HG03060 (cell line): Measurements from ENCODE around the gene MAP2.

Experiments used
- ATAC-seq: cut with Tn5 transposase; IDR thresholded peaks from one replicate; pipeline ENCODE4 v1.9.1; 2021; ENCODE audit warnings: low read depth, moderate number of reproducible peaks; ENCODE audit not compliant: unreplicated experiment

Gene MAP2

DNA sequence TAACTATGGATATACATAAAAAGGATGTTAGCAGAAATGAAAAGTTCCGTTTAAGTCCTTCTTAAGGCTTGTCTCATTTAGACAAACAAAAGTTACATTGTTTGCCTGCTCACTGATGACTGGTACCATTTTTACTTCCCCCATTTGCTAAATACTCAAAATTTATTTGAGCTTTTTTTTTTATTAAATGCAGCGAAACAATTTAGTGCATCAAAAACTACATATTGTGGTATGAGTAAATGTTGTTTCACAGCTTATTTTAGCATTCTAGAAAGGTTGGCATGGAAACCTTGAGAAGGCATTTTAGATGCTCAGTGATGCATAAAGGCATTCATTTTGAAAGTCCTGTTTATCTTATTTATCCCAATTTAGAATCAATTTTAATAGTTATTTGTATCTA is 100.0 kb downstream of the MAP2 start:
- peak; percentile 65 for ATAC-seq

DNA sequence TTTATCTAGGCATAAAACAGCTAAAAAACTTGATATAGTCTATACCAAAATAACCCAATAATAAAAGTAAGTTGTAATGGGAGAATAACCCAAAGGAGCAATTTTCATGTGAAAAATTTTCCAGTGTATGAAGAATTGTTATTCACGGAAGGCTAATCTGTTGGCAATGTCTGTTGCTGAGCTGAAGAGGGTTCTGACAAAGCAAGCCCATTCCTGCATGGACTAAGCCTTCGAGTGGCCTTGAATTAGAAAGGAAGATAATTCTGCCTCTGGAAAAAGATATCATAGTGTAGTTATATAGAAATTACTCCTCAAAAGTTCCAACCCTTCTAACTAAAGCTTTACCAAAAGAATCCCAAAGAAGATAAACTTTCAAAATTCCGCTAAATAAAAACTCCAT is 101.5 kb downstream of the MAP2 start:
- no peak for ATAC-seq

DNA sequence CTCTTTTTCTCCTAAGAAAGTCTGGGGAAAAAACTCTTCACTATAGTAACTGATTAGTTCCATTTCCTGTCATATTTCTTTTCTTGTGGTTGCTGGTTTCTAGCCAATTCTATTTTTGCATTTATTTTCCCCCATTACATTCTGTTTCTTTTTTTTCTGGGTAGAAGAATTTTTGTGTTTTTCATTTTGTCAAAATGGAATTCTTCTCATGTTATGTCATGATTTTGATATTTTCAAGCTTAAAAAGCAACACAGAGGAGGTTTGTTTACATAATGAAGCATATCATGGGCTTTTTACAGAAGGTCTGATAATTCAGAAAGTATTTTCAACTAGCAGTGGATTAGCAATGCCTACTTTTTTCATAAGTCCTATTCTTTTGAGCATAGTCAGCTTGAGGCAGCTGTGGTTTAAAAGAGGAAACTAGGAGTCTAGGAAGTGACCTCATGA is 102.0 kb downstream of the MAP2 start:
- ATAC-seq, result no peak

DNA sequence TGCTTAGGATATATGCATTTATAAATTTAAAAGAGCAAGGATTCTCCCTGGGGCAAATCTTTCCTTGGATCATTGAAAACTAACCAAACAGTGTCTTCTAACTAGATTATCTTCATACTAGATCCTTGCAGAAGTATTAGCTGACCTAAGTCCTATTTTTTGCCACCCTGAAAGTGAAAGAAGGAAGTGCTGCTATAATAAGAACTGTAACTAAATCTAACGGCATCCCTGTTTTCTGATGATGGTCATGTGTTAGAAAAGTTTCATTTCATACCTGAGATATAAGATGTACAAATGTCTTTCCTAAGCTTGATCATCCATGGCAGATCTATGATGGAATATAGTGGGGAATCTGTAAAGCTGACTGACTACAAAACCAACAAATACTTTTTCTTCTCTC is 102.7 kb downstream of the MAP2 start:
- no peak for ATAC-seq

DNA sequence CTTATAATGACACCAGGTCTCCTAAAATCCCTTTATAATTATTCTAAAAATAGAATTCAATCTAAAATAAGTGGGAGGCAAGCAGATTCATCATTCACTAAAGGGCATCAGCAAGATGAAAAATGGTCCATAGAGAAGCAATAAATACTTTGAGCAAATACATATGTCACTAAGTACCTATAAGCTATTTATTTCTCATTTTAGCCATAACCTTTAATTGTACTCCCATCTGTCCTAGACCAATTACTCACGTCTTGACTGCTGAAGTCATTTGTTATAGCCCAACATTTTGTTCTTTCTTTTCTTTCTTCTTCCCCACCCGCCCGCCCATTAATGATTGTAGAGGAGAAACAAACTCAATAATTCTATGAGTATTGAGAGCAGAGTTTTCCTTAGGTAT is 105.7 kb downstream of the MAP2 start:
- ATAC-seq, result no peak

DNA sequence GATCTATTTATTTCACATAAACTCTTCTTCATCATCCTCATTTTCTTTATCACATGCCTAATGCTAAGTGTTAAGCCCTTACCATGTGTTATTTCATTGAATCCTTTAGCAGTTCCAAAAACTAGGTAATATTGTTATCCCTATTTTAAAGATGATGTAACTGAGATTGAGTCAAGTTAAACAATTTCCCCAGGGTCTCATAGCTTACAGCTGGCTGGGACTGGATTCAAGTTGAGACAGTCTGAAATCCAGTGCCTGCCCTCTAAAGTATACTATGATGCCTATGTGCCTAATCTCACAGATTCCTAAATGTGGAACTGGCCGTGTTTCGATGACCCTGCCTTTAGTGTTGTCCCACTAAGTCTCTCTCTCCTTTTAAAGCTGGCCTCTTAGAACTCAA is 108.5 kb downstream of the MAP2 start:
- no peak for ATAC-seq

DNA sequence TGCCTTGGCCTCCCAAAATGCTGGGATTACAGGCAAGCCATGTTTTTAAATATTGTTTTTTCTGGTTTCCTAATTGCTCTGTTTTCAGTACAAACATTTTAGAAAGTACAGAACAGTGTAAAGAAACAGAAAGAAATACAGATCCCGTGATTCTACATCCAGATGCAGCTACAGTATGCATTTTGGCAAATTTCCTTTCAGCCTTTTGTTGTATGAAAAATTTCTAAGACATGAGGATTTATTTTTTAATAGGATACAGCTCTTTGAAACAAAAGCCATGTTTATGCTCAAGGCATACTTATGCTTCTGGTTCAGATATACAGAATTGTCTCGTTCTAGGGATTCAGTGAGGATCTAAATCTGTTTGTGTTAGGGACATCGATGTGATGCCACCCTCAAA is 109.5 kb downstream of the MAP2 start:
- no peak for ATAC-seq

DNA sequence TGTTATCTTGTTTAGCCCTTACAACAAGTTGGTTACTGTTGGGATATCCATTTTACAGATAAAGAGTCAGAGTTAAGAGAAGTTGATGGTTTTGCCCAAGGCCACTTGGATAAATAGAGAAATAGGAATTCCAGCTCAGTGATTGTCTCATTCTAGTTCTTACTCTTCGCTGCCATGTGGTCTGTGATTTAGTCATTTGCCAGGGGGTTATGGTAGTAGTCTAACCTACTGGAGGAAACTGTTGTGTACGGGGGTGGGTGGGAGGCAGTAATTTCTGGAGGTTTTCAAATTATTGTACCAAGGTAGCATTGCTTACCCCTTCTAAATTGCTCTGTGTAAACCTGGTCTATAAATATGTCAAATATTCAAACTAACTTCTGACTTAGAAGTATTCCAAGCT is 110.4 kb downstream of the MAP2 start:
- ATAC-seq, result no peak

DNA sequence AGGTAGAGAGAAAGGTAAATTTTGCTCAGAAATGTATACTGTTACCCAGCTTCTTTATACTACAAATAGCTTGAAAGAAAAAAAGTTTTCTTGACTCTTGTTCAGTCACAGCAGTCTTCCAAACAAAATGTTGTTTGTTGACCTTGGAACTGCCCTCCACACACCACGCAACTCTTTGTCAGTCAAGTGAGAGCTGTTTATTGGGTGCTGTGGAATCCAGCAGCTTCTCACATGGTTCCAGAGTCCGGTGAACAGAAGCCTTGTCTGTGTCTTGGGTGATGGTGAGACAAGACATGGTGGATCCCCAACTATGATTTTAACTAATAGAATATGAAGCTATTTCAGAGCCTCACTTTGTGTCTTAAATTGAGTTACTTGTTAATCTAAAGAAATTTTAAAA is 112.5 kb downstream of the MAP2 start:
- no peak for ATAC-seq

DNA sequence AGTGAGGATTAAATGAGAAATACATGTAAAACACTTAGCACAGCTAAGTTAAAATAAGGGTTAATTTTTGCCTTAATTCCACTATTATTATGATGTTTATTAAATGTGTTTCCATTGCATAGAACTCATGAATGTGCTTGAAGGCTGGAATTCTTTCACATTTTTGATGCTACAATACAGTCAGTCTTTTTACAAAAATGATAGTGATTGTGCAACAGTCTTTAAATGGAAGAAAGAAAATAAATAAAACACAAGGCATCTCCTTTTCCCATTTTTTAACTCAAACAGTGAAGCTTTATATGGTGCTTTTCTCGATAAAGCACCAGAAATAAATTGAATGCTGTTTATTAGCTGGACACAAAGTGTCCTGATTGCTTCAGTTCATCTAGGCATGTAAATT is 123.9 kb downstream of the MAP2 start:
- no peak for ATAC-seq

DNA sequence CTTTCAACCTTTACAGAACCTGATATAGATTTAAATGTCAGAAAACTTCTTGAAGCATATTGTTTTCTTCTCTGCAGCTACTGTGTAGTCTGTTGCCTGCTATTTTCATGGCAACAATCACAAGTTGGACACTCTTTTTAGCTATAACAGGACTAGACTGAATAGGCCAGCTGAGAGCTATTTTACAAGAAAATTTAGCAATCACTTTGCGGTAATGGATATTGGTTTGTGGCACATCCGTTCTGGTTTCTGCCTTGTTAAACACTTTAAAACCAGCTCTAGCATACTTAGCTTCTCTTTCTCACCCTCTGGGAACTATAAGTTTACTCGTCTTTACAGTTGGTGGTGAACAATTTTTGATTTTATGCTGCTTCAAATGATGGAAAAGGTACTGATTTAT is 125.7 kb downstream of the MAP2 start:
- ATAC-seq, result no peak

DNA sequence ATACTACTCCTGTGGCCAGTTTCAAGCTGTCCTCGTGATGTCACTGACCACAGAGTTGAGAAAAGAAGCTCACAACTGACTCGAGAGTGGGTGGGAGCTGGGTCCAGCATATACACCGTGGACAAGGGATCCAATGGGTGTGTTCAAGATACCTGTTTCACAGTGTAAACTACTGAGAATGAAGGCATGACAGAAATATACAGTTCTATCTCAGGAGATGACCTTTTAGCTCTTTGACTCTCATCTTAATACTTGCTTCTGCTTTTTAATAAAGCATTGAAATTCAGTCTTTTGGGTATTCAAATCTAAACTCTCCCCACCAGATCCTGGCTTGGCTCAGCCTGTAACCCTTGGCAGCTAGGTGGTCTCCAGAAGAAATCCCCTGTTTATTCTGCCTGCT is 130.1 kb downstream of the MAP2 start:
- ATAC-seq, result no peak

DNA sequence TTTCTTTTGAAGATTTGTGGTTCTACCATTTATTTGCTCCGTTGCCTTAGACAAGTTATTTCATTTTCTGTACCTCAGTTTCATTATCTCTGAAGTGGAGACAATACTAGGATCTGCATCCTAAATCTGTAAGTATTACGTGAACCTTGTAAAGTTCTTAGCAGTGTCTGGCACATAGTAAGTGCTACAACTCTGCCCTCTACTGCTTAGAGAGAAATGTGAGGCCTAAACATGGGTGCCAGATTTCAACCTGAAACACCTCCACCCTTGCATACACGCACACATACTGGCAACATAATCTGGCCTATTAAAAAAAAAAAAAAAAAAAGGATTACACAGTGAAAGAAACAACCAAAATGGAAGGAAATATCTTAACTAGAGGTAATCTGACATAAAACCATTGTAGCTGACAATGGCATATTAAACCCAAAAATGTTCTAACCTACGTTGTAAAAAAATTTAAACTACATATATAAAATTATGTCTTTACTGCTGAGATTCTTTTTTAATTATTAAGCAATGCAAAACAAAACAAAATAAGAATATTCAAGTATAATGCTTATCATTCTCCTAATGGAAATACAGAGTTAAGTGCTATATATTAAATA is 132.6 kb downstream of the MAP2 start:
- no peak for ATAC-seq

DNA sequence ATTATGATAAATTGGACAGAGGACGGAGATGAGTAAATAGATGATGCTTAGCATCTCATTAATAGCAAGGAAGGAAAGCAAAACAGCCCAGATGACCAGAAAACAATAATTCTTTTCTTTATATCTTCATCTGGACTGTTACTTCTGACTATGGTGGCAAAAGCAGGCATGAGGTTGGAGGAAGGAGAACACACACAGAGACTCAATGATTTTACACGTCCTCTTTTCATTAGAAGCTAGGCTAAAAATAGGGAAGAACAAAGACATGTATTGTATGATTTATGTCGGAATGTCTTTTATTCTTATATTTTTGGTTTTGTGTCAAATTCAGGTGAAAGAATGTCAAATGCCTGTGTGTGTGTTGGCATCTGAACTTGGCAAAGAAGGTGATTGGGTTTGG is 137.1 kb downstream of the MAP2 start:
- ATAC-seq, result no peak

DNA sequence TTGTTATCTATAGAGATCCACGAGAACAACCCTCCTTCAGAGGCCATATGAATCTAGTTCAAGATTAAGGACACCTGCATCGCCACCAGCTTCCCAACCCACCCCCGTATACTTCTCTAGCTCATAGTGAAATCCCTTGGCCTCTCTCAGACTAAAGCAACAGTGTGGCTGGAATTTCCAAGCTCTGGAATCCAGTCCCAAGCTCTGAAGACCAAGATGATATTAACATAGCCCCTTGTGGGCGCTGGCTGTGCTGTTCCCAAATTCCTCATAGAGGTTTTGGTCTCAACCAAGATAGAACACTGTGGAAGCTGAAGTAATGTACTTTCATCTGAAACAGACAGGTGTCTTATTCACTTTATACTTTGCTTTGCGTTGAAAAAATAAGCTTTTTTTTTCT is 139.6 kb downstream of the MAP2 start:
- no peak for ATAC-seq

DNA sequence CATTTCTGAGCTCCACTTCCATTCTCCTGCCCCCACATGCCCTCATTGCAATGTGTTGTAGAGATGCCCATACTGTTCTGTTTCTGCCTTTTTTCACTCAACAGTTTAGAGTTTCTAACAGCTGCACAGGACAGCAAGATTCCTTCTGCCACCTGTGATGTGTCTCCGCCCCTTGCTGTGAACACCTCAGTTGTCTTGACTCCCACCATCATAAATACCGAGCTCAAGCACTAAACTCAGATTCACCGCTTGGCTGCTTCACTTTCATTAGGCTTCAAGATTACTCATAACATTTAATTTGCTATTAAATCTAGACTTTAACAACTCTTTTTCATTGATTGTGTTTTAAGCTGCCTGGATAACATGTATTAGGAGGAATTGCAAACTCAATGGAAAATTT is 141.0 kb downstream of the MAP2 start:
- no peak for ATAC-seq

DNA sequence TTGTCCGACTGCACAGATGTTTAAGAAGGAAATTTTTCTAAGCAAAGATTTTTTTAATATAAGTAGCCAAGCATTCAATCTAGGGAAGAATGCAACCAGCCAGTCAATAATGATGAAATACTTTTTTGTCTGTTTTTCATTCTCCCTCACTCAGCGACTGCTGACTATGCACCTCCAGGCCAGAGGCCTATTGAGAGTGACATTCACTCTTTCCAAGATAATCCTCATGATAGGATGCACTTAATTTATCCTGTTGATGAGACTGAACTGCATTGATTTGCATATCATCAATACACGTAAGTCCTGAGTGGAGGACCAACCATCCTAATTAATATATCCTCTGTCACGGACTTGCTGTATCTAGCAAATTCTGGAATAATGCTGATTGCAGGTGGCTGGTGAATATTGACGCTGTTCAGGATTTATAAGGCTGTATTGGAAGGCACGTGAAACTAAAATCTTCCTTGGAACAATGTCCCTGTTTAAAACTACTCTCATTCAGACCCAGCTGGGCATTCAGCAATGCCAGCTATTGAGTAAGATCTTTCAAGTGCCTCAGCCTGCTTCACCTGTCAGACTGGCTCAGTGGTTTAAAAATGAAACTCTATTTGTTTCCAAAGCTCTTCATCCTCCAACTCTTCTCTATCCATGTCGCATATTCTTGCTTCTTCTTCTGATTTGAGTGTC is 142.2 kb downstream of the MAP2 start:
- no peak for ATAC-seq

DNA sequence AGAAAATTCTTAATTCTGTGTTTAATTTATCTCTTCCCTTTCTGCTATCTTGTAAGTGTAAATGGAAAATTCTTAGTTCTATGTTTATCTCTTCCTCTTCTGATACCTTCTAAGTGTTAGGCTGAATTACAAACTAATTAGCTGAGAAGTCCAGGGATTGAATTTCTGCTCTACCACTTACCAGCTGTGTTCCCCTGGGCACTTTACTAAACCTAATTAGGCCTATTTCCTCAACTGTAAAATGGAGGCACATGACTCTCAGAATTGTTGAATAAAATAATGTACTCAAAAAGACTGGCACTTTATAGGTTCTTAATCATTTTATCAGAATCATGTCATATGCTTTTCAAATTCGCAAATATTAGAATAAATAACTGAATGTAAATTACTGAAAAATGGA is 146.3 kb downstream of the MAP2 start:
- ATAC-seq, result no peak

DNA sequence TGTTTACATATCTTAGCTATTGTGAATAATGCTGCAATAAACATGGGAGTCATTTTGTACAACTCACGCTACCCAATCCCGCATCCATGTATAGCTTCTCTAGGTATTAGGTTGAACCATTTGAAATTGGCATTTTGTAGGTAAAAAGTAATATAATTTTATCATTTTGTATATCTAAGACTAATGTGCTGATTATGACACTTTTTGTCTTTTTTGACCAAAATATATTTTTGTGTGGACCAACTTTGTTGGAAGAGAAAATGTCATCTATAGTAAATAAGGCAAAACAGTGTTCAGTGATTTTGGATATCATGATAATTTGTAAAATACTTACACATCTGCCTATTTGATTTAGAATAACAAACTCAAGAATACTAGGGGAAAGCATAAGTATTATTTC is 150.7 kb downstream of the MAP2 start:
- ATAC-seq, result no peak

DNA sequence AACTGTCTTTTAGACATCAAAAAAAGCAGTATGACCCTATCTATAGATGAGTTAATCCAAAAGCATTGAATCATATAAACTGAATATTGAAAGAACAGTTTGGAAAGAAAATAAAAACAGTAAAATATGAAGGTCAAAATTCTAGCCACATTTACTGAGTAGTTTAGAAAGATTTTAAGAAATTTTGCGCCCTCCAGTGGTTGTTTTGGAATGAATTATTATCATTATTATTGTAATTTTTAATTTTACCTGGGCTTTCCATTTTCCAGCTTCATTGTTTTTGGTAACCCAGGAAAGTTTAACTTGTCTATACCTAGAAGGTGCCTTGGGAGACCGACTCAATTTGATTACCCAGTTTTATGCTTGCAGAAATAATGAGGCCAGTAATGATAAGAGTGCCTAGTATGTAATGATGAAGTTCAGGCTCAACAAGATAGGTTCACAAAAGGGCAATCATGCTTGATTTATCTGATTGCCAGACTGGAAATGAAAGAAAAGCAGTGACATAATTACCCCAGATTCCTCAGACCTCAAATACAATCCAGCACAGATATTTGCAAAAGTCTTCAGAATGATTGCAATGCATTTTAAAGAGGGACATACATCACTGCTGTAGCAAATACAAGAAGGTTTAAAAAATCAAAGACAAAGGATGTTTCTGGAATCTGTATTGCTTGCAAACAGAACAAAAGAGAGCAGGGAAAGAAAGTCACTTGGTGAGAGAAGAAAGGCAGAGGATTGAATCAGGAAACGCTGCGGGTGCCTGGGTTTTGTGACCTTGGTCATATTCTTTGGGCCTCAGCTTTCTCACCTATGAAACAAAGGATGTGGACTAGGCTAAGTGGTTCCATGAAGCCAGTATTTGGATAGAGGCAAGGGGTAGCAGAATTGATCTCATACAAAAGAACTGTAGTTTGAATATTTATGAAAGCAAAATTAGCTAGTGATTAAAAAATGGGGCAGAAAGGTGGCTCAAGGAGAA is 153.8 kb downstream of the MAP2 start:
- no peak for ATAC-seq

DNA sequence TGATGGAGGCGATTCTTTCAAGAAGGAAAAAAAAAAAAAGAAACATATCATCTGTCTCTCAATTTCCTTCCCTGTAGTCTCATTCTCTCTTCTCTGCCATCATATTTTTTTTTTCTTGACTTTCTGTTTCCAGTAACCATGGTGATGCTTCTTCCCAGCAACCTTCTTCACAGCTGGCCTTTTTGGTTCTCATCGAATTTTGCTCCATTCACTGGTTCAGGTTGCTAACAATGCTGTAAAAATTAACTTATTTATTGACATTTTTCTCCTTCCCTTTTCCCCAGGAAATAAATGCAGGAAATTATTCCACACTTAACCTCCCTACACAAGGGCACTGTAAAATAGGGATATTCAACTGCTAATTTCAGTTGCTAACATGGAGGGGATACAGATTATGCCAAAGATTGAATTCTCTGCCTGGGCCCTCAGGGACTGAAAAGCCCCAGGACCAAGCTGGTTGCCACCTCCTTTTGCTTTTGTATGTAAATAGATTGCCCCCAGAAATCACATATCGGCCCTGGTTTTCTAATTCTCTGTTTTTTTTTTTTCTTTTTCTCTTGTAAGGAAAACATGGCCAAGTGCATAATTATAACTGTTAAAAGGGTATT is 154.7 kb downstream of the MAP2 start:
- no peak for ATAC-seq
